Glomerular visceral epithelial cell (primary cell): ENCODE measurements around the gene PLCB2.

Source experiments
- DNase-seq: peaks from one replicate; pipeline ENCODE4 v3.0.0-alpha.2; 2016; ENCODE audit errors: extremely low spot score

Gene PLCB2

GRCh38 chr15:40271685-40272484, 35.9 kb downstream of the PLCB2 start:
- no peak for DNase-seq

- DNase-seq, result no peak
These were observed 37.3 kb downstream of the PLCB2 start for GRCh38 chr15:40270246-40270995.

GRCh38 chr15:40269604-40270003, 38.1 kb downstream of the PLCB2 start:
- no peak for DNase-seq

- DNase-seq, result no peak
These were observed 40.1 kb downstream of the PLCB2 start for GRCh38 chr15:40267670-40268069.

GRCh38 chr15:40266828-40267304, 40.9 kb downstream of the PLCB2 start:
- DNase-seq, result no peak

GRCh38 chr15:40265875-40266274, 41.9 kb downstream of the PLCB2 start:
- no peak for DNase-seq

GRCh38 chr15:40265355-40265754, 42.4 kb downstream of the PLCB2 start:
- no peak for DNase-seq

GRCh38 chr15:40264321-40265153, 43.2 kb downstream of the PLCB2 start:
- DNase-seq, result no peak

GRCh38 chr15:40263024-40263754, 44.5 kb downstream of the PLCB2 start:
- DNase-seq, result no peak

GRCh38 chr15:40259021-40259420, 48.7 kb downstream of the PLCB2 start:
- DNase-seq, result no peak

- DNase-seq, result no peak
These were observed 49.2 kb downstream of the PLCB2 start for GRCh38 chr15:40258544-40258943.

- no peak for DNase-seq
These were observed 49.9 kb downstream of the PLCB2 start for GRCh38 chr15:40257656-40258450.

- no peak for DNase-seq
These were observed 51.0 kb downstream of the PLCB2 start for GRCh38 chr15:40256638-40257235.

GRCh38 chr15:40255033-40255432, 52.7 kb downstream of the PLCB2 start:
- DNase-seq, result no peak

GRCh38 chr15:40254452-40254851, 53.3 kb downstream of the PLCB2 start:
- no peak for DNase-seq

GRCh38 chr15:40253167-40253790, 54.5 kb downstream of the PLCB2 start:
- DNase-seq, result no peak

GRCh38 chr15:40252438-40253166, 55.1 kb downstream of the PLCB2 start:
- no peak for DNase-seq

GRCh38 chr15:40252141-40252437, 55.6 kb downstream of the PLCB2 start:
- no peak for DNase-seq

GRCh38 chr15:40251486-40252140, 56.1 kb downstream of the PLCB2 start:
- no peak for DNase-seq
